Liver (tissue), 9 donors: ENCODE data around the gene DCUN1D3. TPM values are rescaled to one million over a fixed set of nuclear protein-coding genes. Genes with fewer than 3 reads are reported as not detected.

ENCODE experiments used
- DNase-seq: peaks from one replicate; pipeline ENCODE4 v3.0.0-alpha.2; 2017; ENCODE audit warnings: low spot score
- H3K27ac ChIP-seq, 2 donors: one replicate each; pipeline ENCODE4 v1.7.0; 2013; ENCODE audit warnings: inconsistent platforms in 2 of 2, low read length in 2 of 2, control low read depth in 1 of 2, low read depth in 1 of 2, mild to moderate bottlenecking in 1 of 2
- H3K27me3 ChIP-seq, 4 donors: one replicate each; pipeline versions ENCODE4 v1.6.1 to v1.7.0; 2013; ENCODE audit warnings: low read length in 3 of 4, inconsistent platforms in 1 of 4, mild to moderate bottlenecking in 1 of 4, moderate library complexity in 1 of 4; ENCODE audit not compliant: control insufficient read depth in 4 of 4, insufficient read depth in 4 of 4
- H3K36me3 ChIP-seq, 4 donors: one replicate each; pipeline versions ENCODE4 v1.6.1 to v1.7.0; 2013; ENCODE audit warnings: low read length in 3 of 4, mild to moderate bottlenecking in 3 of 4, low read depth in 1 of 4, moderate library complexity in 1 of 4; ENCODE audit not compliant: control insufficient read depth in 4 of 4, insufficient read depth in 3 of 4
- H3K4me1 ChIP-seq, 4 donors: one replicate each; pipeline versions ENCODE4 v1.6.1 to v1.7.0; 2013; ENCODE audit warnings: low read length in 3 of 4, mild to moderate bottlenecking in 3 of 4, moderate library complexity in 1 of 4; ENCODE audit not compliant: control insufficient read depth in 4 of 4, insufficient read depth in 4 of 4
- H3K4me3 ChIP-seq, 3 donors: one replicate each; pipeline versions ENCODE4 v1.6.1 to v1.7.0; 2013; ENCODE audit warnings: low read length in 3 of 3, control low read depth in 1 of 3, low read depth in 1 of 3, mild to moderate bottlenecking in 1 of 3
- H3K9ac ChIP-seq, 2 donors: one replicate each; pipeline ENCODE4 v1.7.0; 2013; ENCODE audit warnings: low read length in 2 of 2, mild to moderate bottlenecking in 2 of 2, moderate library complexity in 2 of 2, control low read depth in 1 of 2, low read depth in 1 of 2
- H3K9me3 ChIP-seq, 4 donors: one replicate each; pipeline versions ENCODE4 v1.6.1 to v1.7.0; 2013; ENCODE audit warnings: low read length in 3 of 4; ENCODE audit not compliant: control insufficient read depth in 4 of 4
- ATF3 ChIP-seq: IDR thresholded peaks from 2 replicates; pipeline ENCODE4 v1.6.1; 2016; ENCODE audit warnings: antibody characterized with exemption
- CTCF ChIP-seq: fragments of 150-350 bp; IDR thresholded peaks from 2 replicates; pipeline ENCODE4 v1.5.1; 2017; ENCODE audit warnings: improper control_type of control experiment, low read depth, low read length; ENCODE audit not compliant: missing input control
- FOXA1 ChIP-seq: IDR thresholded peaks from 2 replicates; pipeline ENCODE4 v1.6.1; 2016; ENCODE audit warnings: antibody characterized with exemption
- FOXA2 ChIP-seq: IDR thresholded peaks from 2 replicates; pipeline ENCODE4 v1.6.1; 2016; ENCODE audit warnings: antibody characterized with exemption
- GABPA ChIP-seq, 2 donors: IDR thresholded peaks in 1 of 2; conservative IDR thresholded peaks in 1 of 2; 2 replicates each; pipeline ENCODE4 v1.6.1; 2016; ENCODE audit warnings: antibody characterized with exemption in 2 of 2, mild to moderate bottlenecking in 1 of 2, moderate library complexity in 1 of 2
- HNF4A ChIP-seq, 2 donors: conservative IDR thresholded peaks; 2 replicates each; pipeline ENCODE4 v1.6.1; 2016; ENCODE audit warnings: antibody characterized with exemption in 2 of 2, mild to moderate bottlenecking in 2 of 2
- JUND ChIP-seq, 2 donors: IDR thresholded peaks; 2 replicates each; pipeline ENCODE4 v1.6.1; 2016; ENCODE audit warnings: antibody characterized with exemption in 2 of 2
- NR2F2 ChIP-seq: IDR thresholded peaks from 2 replicates; pipeline ENCODE4 v1.6.1; 2016; ENCODE audit warnings: antibody characterized with exemption
- RAD21 ChIP-seq, 2 donors: IDR thresholded peaks; 2 replicates each; pipeline ENCODE4 v1.6.1; 2016; ENCODE audit warnings: antibody characterized with exemption in 2 of 2, mild to moderate bottlenecking in 2 of 2
- REST ChIP-seq: IDR thresholded peaks from 2 replicates; pipeline ENCODE4 v1.6.1; 2016; ENCODE audit warnings: antibody characterized with exemption, mild to moderate bottlenecking
- RXRA ChIP-seq, 2 donors: IDR thresholded peaks; 2 replicates each; pipeline ENCODE4 v1.6.1; 2017 to 2018; ENCODE audit warnings: antibody characterized with exemption in 2 of 2, mild to moderate bottlenecking in 1 of 2
- SP1 ChIP-seq: IDR thresholded peaks from 2 replicates; pipeline ENCODE4 v1.6.1; 2018; ENCODE audit warnings: antibody characterized with exemption, mild to moderate bottlenecking
- TAF1 ChIP-seq: conservative IDR thresholded peaks from 2 replicates; pipeline ENCODE4 v1.6.1; 2016; ENCODE audit warnings: antibody characterized with exemption, mild to moderate bottlenecking
- YY1 ChIP-seq: IDR thresholded peaks from 2 replicates; pipeline ENCODE4 v1.6.1; 2016; ENCODE audit warnings: antibody characterized with exemption, mild to moderate bottlenecking
- ZBTB33 ChIP-seq: IDR thresholded peaks from 2 replicates; pipeline ENCODE4 v1.6.1; 2016; ENCODE audit warnings: antibody characterized with exemption
- WGBS: extraction: QIAGEN DNeasy Blood & Tissue Kit; methylation state at CpG from one replicate; pipeline ENCODE4 v1.1.7; 2013; 5-methylcytosine and 5-hydroxymethylcytosine counted together
- polyA plus RNA-seq, 2 donors: library from polyadenylated mRNA; stranded (reverse) in 1 of 2; unstranded in 1 of 2; fragments of 200-250 nt in 1 of 2; fragments of >200 nt in 1 of 2; fragmentation: Nextera tagmentation in 1 of 2; extraction: Ambion mirVana in 1 of 2; gene quantifications; one replicate each; pipeline versions ENCODE4 v1.2.1 to v1.2.3, GENCODE V29; 2013 to 2015
- total RNA-seq, 2 donors: library from RNA; depleted of rRNA; stranded (reverse); fragments of >200 nt; gene quantifications; one replicate each; pipeline ENCODE4 v1.2.3, GENCODE V29; 2014
- donor health status: healthy.
- donor health status: healthy.
- donor health status: healthy.
- donor health status: healthy.
- donor health status: healthy.

DCUN1D3 gene
- total and polyA plus RNA-seq, 4 donors = 2.7 to 16.8 (median 4.8) TPM

- Histone ChIP-seq H3K9me3 (no peaks in the 10 kb centered on the region), H3K4me3 (no peak overlapping the region), H3K4me1 (peaks cover 5 to 25% (median 21%) of the 10 kb centered on the region in 4 donors), H3K9ac (no peak overlapping the region), H3K27me3 (no peaks in the 10 kb centered on the region), H3K27ac (no peak overlapping the region), H3K36me3 (peaks cover 0 to 5% (median 3%) of the 10 kb centered on the region in 4 donors)
- TF ChIP-seq ATF3 (no peak), SP1 (no peak), NR2F2 (no peak), REST (no peak), TAF1 (no peak), FOXA2 (no peak), RXRA (IDR thresholded peaks at IDR 0.05) (no peak), RAD21 (IDR thresholded peaks at IDR 0.05) (no peak), CTCF (no peak), ZBTB33 (no peak), HNF4A (conservative IDR thresholded peaks at IDR 0.05) (no peak), GABPA (IDR thresholded peaks at IDR 0.05 in 1 of 2, conservative IDR thresholded peaks at IDR 0.05 in 1 of 2) (no peak), YY1 (no peak), FOXA1 (no peak), JUND (IDR thresholded peaks at IDR 0.05) (no peak)
- DNase-seq = no peak
- WGBS = 91% methylated on average over 3 of the region's 3 CpGs
Measured at GRCh38 chr16:20853981-20854620, 46.1 kb downstream of the DCUN1D3 start.

- no peaks in the 10 kb centered on the region for H3K9me3 ChIP-seq
- no peak overlapping the region for H3K9ac ChIP-seq
- no peaks in the 10 kb centered on the region for H3K27me3 ChIP-seq
- H3K4me1 ChIP-seq = peaks cover 5 to 25% (median 21%) of the 10 kb centered on the region in 4 donors
- no peak overlapping the region for H3K27ac ChIP-seq
- DNase-seq = no peak
- WGBS = 84% methylated on average over 5 of the region's 5 CpGs
- peaks cover 0 to 5% (median 3%) of the 10 kb centered on the region in 4 donors for H3K36me3 ChIP-seq
- H3K4me3 ChIP-seq = no peak overlapping the region
- TF ChIP-seq GABPA (IDR thresholded peaks at IDR 0.05 in 1 of 2, conservative IDR thresholded peaks at IDR 0.05 in 1 of 2) (no peak), REST (no peak), SP1 (no peak), RAD21 (IDR thresholded peaks at IDR 0.05) (no peak), ZBTB33 (no peak), FOXA2 (no peak)
Measured at GRCh38 chr16:20853143-20853542, 47.0 kb downstream of the DCUN1D3 start.
